Islet precursor cell (in vitro differentiated cells): ENCODE data around the gene GADL1.

Source experiments
- DNase-seq: peaks from one replicate; pipeline ENCODE4 v3.0.0-alpha.2; 2018

The GADL1 gene

GRCh38 chr3:30804984-30805383, 89.5 kb downstream of the GADL1 start:
- no peak for DNase-seq

- no peak for DNase-seq
These were observed 99.3 kb downstream of the GADL1 start for GRCh38 chr3:30795176-30795575.

GRCh38 chr3:30793740-30794139, 100.7 kb downstream of the GADL1 start:
- no peak for DNase-seq

GRCh38 chr3:30790150-30790549, 104.3 kb downstream of the GADL1 start:
- no peak for DNase-seq

GRCh38 chr3:30786365-30786764, 108.1 kb downstream of the GADL1 start:
- DNase-seq: no peak

GRCh38 chr3:30779686-30780287, 114.7 kb downstream of the GADL1 start:
- DNase-seq: peak; percentile 68

- DNase-seq: no peak
These were observed 115.5 kb downstream of the GADL1 start for GRCh38 chr3:30778933-30779332.

GRCh38 chr3:30777426-30778113, 116.9 kb downstream of the GADL1 start:
- DNase-seq: no peak

- DNase-seq: no peak
These were observed 118.2 kb downstream of the GADL1 start for GRCh38 chr3:30776186-30776815.

- no peak for DNase-seq
These were observed 119.4 kb downstream of the GADL1 start for GRCh38 chr3:30775040-30775439.

GRCh38 chr3:30774062-30774461, 120.4 kb downstream of the GADL1 start:
- DNase-seq: no peak

GRCh38 chr3:30770387-30770786, 124.1 kb downstream of the GADL1 start:
- DNase-seq: peak; percentile 93

- DNase-seq: peak; percentile 85
These were observed 125.5 kb downstream of the GADL1 start for GRCh38 chr3:30768703-30769550.

GRCh38 chr3:30768046-30768445, 126.4 kb downstream of the GADL1 start:
- no peak for DNase-seq

GRCh38 chr3:30766522-30766921, 127.9 kb downstream of the GADL1 start:
- DNase-seq: no peak

- no peak for DNase-seq
These were observed 129.6 kb downstream of the GADL1 start for GRCh38 chr3:30764891-30765290.

GRCh38 chr3:30764281-30764680, 130.2 kb downstream of the GADL1 start:
- no peak for DNase-seq

GRCh38 chr3:30761374-30761773, 133.1 kb downstream of the GADL1 start:
- no peak for DNase-seq

GRCh38 chr3:30760737-30761136, 133.7 kb downstream of the GADL1 start:
- no peak for DNase-seq

- no peak for DNase-seq
These were observed 134.3 kb downstream of the GADL1 start for GRCh38 chr3:30760040-30760695.

- no peak for DNase-seq
These were observed 138.2 kb downstream of the GADL1 start for GRCh38 chr3:30756218-30756617.

GRCh38 chr3:30754426-30754825, 140.0 kb downstream of the GADL1 start:
- DNase-seq: no peak

- no peak for DNase-seq
These were observed 140.7 kb downstream of the GADL1 start for GRCh38 chr3:30753766-30754165.
